Measurements from ENCODE around the gene XKR7.
A peak's percentile ranks its signal among the peaks of the same experiment; 100 is the strongest.

The XKR7 gene

GRCh38 chr20:32036716-32037485 lies 69.0 kb downstream of the XKR7 start:
- DNase-seq (ENCODE audit: low spot score): no peak
- no peak for FAIRE-seq

DNA sequence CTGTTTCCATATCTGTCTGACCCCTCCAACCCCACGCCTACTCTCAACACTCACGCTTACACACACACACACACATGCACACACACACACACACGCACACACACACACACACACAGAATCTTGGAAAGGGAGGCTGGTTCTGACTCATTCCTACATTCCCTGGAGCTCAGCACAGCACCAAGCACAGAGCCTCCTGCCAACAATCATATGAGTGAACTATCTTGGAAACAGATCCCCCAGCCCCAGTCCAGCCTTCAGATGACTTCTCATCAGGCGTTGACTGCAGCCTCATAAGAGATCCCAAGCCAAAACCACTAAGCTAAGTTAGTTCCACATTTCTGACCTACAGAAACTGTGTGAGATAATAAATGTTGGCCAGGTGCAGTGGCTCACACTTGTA lies 70.0 kb downstream of the XKR7 start:
- FAIRE-seq: no peak
- peak; percentile 48 for DNase-seq (ENCODE audit: low spot score)

DNA sequence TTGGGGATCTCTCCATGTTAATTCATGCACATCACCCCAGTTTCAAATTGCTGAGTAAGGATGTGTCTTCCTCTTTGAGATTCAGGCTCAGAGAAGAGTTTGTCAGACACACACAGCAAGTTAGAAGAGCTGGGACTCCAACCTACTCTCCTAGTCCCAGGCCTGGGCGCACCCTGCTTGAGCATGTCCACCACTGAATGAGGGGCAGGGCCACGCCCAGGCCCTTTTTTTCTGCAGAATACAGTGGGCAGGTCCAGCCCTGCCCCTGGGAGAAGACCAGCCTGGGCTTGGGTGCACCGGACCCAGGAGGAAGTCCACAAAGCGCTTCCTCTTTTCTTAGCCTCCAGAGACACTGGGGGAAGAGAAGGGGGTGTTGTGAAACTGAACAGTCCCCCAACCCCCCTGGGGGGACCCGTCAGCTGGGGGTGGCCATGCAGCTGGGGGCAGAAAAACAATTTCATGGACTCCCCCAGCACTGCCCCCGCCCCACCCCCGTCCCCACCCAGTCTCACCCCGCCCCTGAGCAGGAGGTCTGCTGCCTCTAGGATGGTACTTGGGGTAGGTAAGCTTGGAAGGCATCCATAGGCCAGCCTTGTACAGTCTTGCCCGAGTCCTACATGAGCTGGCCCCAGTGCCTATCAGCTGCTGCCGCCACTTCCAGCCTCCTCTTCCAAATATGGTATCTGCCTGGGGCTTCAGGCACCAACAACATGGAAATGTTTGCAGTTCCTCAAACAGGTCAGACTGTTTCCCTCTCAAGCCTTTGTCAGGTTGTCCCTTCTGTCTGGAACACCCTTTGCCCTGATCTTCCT lies 72.4 kb downstream of the XKR7 start:
- FAIRE-seq: no peak
- DNase-seq (ENCODE audit: low spot score): no peak

- FAIRE-seq (no peak), DNase-seq (ENCODE audit: low spot score) (no peak)
Observed at GRCh38 chr20:32045999-32046398, 78.0 kb downstream of the XKR7 start.

DNA sequence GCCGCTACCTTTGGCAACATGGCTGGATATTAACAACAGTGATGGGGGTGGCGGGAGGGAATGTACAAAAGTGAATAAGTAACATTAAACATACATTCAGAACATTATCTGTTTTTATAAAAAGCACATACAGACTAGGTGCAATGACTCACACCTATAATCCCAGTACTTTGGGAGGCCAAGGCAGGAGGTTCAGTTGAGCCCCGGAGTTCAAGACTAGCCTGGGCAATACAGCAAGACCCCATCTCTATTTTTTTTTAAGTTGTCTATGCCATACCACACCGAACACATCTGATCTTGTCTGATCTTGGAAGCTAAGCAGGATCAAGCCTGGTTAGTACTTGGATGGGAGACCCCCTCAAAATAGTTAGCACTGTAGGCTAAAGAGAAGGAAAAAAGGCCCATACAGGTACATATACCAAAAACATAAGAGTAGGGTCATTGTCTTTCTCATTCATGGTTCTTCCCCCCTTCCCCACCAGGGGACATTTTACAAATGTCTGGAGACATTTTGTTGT lies 82.4 kb downstream of the XKR7 start:
- no peak for FAIRE-seq
- DNase-seq (ENCODE audit: low spot score): no peak

- FAIRE-seq (no peak), DNase-seq (ENCODE audit: low spot score) (no peak)
Observed at GRCh38 chr20:32050851-32051556, 83.1 kb downstream of the XKR7 start.

DNA sequence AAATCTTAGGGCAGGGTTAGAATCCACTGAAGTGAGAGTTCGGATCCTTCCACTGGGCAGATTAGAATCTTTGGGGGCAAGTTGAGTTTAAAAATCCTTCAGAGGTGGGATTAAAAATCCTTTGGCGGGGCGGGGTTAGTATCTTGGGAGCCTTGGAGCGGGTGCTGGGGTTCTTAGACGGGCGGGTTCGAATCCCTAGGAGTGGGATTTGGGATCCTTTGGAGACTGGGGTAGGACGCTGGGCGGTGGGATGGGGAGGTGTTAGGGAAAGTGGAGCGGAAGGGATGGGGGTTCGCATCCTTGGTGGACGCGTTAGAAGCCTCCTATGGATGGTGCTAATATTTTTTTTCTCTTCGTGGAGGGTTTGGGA lies 83.8 kb downstream of the XKR7 start:
- no peak for DNase-seq (ENCODE audit: low spot score)
- FAIRE-seq: no peak

GRCh38 chr20:32052090-32052777 lies 84.3 kb downstream of the XKR7 start, which contains the start of gene HCK:
HCK (plus strand) TSS chr20:32052242.
- FAIRE-seq (no peak), DNase-seq (ENCODE audit: low spot score) (no peak)

DNA sequence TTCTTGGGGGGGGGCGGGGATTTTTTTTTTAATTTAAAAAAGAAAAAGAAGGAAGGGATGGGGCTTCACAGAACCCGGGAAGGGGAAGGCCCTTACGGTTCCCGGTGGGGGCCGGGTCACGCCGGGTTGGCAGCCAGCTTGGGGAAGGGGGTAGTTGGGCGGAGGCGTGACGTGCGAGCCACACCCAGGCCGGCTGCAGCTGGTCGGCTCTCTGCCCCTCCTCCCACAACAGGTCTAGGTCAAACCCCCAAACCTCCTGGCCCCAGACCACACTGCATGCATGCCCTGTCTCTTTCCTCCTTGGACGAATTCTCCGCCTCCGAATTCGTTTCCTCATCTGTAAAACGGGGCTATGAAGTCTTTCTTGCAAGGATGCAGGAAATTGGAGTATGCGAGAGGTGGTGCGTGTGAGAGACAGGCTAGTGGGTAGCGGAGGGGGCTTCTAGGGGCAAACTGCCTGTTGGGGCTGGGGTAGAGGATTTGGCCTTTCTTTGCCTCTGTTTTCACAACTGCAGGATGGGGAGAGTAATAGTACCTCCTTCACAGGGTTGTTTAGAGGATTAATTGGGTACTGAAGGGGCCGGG lies 84.9 kb downstream of the XKR7 start:
- FAIRE-seq: no peak
- DNase-seq (ENCODE audit: low spot score): no peak
